Subcutaneous adipose tissue (tissue), 4 donors: ENCODE measurements around the gene LINS1. TPM values are rescaled to one million over a fixed set of nuclear protein-coding genes. Genes with fewer than 3 reads are reported as not detected.

Experiments
- small RNA-seq: library from RNA; depleted of rRNA; stranded (forward); fragments of <200 nt; gene quantifications from one replicate; pipeline ENCODE3, GENCODE V24; 2016
- total RNA-seq, 4 donors: library from RNA; depleted of rRNA; stranded (reverse); fragments of >200 nt; gene quantifications; one replicate each; pipeline ENCODE4 v1.1.0, GENCODE V29; 2016
- TF ChIP-seq, protein P1 (sequence below): fragments of 450-650 bp; IDR thresholded peaks from one replicate; pipeline ENCODE4 v1.5.1; 2016; ENCODE audit warnings: low read depth, mild to moderate bottlenecking, control low read depth, antibody characterized with exemption, moderate library complexity

LINS1 gene
- total RNA-seq, 4 donors from 2014 or later, result 18.5 to 31.0 (median 22.2) TPM

- TF ChIP-seq, protein P1, sequence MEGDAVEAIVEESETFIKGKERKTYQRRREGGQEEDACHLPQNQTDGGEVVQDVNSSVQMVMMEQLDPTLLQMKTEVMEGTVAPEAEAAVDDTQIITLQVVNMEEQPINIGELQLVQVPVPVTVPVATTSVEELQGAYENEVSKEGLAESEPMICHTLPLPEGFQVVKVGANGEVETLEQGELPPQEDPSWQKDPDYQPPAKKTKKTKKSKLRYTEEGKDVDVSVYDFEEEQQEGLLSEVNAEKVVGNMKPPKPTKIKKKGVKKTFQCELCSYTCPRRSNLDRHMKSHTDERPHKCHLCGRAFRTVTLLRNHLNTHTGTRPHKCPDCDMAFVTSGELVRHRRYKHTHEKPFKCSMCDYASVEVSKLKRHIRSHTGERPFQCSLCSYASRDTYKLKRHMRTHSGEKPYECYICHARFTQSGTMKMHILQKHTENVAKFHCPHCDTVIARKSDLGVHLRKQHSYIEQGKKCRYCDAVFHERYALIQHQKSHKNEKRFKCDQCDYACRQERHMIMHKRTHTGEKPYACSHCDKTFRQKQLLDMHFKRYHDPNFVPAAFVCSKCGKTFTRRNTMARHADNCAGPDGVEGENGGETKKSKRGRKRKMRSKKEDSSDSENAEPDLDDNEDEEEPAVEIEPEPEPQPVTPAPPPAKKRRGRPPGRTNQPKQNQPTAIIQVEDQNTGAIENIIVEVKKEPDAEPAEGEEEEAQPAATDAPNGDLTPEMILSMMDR, result no peak
Measured at GRCh38 chr15:100525436-100525835, 76.5 kb downstream of the LINS1 start.

- TF ChIP-seq, protein P1, result no peak
Measured at GRCh38 chr15:100524326-100524725, 77.7 kb downstream of the LINS1 start.

GRCh38 chr15:100521907-100522306 is 80.1 kb downstream of the LINS1 start:
- TF ChIP-seq, protein P1, result no peak

GRCh38 chr15:100520132-100520921 is 81.7 kb downstream of the LINS1 start:
- TF ChIP-seq, protein P1, result no peak

DNA sequence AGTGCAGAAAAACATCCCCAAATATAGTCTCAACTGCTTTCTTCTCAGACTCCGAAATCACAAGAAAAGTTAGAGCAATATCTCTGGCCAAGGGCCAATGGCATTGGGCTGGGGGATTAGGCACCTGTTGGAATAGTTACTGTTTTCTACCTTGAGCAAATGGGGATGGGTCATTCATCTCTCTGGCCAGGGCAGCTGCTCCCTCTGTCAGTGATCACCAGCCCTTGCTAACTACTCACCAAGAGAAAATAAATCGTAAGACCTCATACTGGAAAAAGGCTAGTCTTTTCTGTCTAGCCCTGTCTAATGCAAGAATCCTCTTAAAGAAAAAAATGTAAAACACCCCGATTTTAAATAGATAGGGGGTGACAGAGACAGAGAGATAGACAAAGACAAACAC is 84.1 kb downstream of the LINS1 start:
- TF ChIP-seq, protein P1, result no peak

Small RNA genes lying within 50 kb of the gene (small RNA-seq; reads per million reads assigned to genes)
- gene RF00019, result 0.49 reads per million
- not detected for gene RNU6-181P
- not detected for gene RNU6-322P

Other genes with a start within 250 kb of the LINS1 start
- gene CERS3, start 73.2 kb downstream of the LINS1 start, total RNA-seq, result 1 to 10 TPM in 1 of 4 donors, not detected in 3; 4.7 TPM
- gene ASB7, start 405 bp upstream of the LINS1 start, total RNA-seq, result 10 to 100 TPM in 3 of 4 donors, 1 to 10 TPM in 1; 9.7 to 14.5 (median 11.7) TPM